ENCODE results near the gene INS. TPM values are rescaled to one million over a fixed set of nuclear protein-coding genes. Genes with fewer than 3 reads are reported as not detected.
"Not testable (repeated sequence)": the region's sequence is repeated elsewhere in the genome, so short reads cannot be mapped to it uniquely, and the experiment has no call there.

Gene INS
- total and polyA plus RNA-seq, 2 donors (not counting 1 experiment from before 2014, with no cell fraction given): not detected

- H2AFZ ChIP-seq (ENCODE audit: insufficient read depth, low read depth, low read length, poor library complexity, severe bottlenecking): no peak overlapping the region
- no peaks in the 10 kb centered on the region for H3K9me3 Mint-ChIP-seq (ENCODE audit: insufficient read depth)
- H4K20me1 ChIP-seq (ENCODE audit: control insufficient read depth, insufficient read depth, low read length, poor library complexity, severe bottlenecking): no peaks in the 10 kb centered on the region
- H3K27me3 Mint-ChIP-seq: peaks cover 3% of the 10 kb centered on the region
- no peaks in the 10 kb centered on the region for H3K27me3 ChIP-seq (replicated peaks in 1 of 4; ENCODE audit: control extremely low read depth in 1 of 4, control insufficient read depth in 3 of 4, insufficient read depth in 4 of 4, low read length in 3 of 4)
- ChIA-PET CTCF (interaction anchor here (1.5 kb wide), 1 partner anchor 241 kb away, joined by 3 read pairs; no protein-coding TSS in a partner anchor), POLR2A (no interaction called here)
- no peak for ATAC-seq (ENCODE audit: low read depth)
- H3K27ac Mint-ChIP-seq: no peak overlapping the region
- TF ChIP-seq, protein P1, sequence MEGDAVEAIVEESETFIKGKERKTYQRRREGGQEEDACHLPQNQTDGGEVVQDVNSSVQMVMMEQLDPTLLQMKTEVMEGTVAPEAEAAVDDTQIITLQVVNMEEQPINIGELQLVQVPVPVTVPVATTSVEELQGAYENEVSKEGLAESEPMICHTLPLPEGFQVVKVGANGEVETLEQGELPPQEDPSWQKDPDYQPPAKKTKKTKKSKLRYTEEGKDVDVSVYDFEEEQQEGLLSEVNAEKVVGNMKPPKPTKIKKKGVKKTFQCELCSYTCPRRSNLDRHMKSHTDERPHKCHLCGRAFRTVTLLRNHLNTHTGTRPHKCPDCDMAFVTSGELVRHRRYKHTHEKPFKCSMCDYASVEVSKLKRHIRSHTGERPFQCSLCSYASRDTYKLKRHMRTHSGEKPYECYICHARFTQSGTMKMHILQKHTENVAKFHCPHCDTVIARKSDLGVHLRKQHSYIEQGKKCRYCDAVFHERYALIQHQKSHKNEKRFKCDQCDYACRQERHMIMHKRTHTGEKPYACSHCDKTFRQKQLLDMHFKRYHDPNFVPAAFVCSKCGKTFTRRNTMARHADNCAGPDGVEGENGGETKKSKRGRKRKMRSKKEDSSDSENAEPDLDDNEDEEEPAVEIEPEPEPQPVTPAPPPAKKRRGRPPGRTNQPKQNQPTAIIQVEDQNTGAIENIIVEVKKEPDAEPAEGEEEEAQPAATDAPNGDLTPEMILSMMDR (IDR thresholded peaks at IDR 0.05): no peak
- no peak for TF ChIP-seq EZH2 (IDR thresholded peaks at IDR 0.05; ENCODE audit: borderline replicate concordance, insufficient read depth, low read depth, low read length, poor library complexity, severe bottlenecking)
- 86% methylated on average over 10 of the region's 10 CpGs for WGBS (ENCODE audit: insufficient coverage)
- H3K4me3 ChIP-seq (ENCODE audit: control extremely low read depth in 1 of 5, extremely low read depth in 1 of 5, insufficient read depth in 1 of 5, low read depth in 2 of 5, low read length in 4 of 5): no peak overlapping the region
- H3K4me1 Mint-ChIP-seq: no peaks in the 10 kb centered on the region
- no peak overlapping the region for H3K27ac ChIP-seq (ENCODE audit: low read length in 2 of 2)
- no peak for DNase-seq
- H3K9ac ChIP-seq (ENCODE audit: low read length): no peak overlapping the region
- no peaks in the 10 kb centered on the region for H3K4me1 ChIP-seq (ENCODE audit: control insufficient read depth in 2 of 2, insufficient read depth in 2 of 2, low read length in 2 of 2)
- intact Hi-C loops (cut with micrococcal nuclease): no loop called here
- H3K79me2 ChIP-seq (ENCODE audit: control insufficient read depth, insufficient read depth, low read length): no peaks in the 10 kb centered on the region
- peaks cover 0 to 3% (median 0%) of the 10 kb centered on the region in 3 donors for H3K9me3 ChIP-seq (ENCODE audit: control extremely low read depth in 1 of 3, control insufficient read depth in 2 of 3, insufficient read depth in 1 of 3, low read length in 2 of 3)
- H3K4me2 ChIP-seq (replicated peaks; ENCODE audit: low read depth, low read length, poor library complexity, severe bottlenecking): no peak overlapping the region
- no peak overlapping the region for H3K4me3 Mint-ChIP-seq
- no peaks in the 10 kb centered on the region for H3K36me3 ChIP-seq (replicated peaks in 1 of 2; ENCODE audit: control extremely low read depth in 1 of 2, control insufficient read depth in 1 of 2, extremely low read depth in 1 of 2, insufficient read depth in 2 of 2, low read length in 1 of 2)
Observed at GRCh38 chr11:2179516-2179915, 18.5 kb upstream of the INS start.

- no peak for DNase-seq
- TF ChIP-seq, protein P1 (IDR thresholded peaks at IDR 0.05): no peak
- TF ChIP-seq EZH2 (IDR thresholded peaks at IDR 0.05; ENCODE audit: borderline replicate concordance, insufficient read depth, low read depth, low read length, poor library complexity, severe bottlenecking): no peak
- Histone ChIP-seq H3K27ac (ENCODE audit: low read length in 2 of 2) (no peak overlapping the region), H3K79me2 (ENCODE audit: control insufficient read depth, insufficient read depth, low read length) (no peaks in the 10 kb centered on the region), H2AFZ (ENCODE audit: insufficient read depth, low read depth, low read length, poor library complexity, severe bottlenecking) (no peak overlapping the region), H3K9ac (ENCODE audit: low read length) (no peak overlapping the region), H3K4me1 (ENCODE audit: control insufficient read depth in 2 of 2, insufficient read depth in 2 of 2, low read length in 2 of 2) (no peaks in the 10 kb centered on the region), H3K36me3 (replicated peaks in 1 of 2; ENCODE audit: control extremely low read depth in 1 of 2, control insufficient read depth in 1 of 2, extremely low read depth in 1 of 2, insufficient read depth in 2 of 2, low read length in 1 of 2) (no peaks in the 10 kb centered on the region), H3K4me3 (ENCODE audit: control extremely low read depth in 1 of 5, extremely low read depth in 1 of 5, insufficient read depth in 1 of 5, low read depth in 2 of 5, low read length in 4 of 5) (no peak overlapping the region), H3K9me3 (ENCODE audit: control extremely low read depth in 1 of 3, control insufficient read depth in 2 of 3, insufficient read depth in 1 of 3, low read length in 2 of 3) (peaks cover 0 to 3% (median 0%) of the 10 kb centered on the region in 3 donors), H3K4me2 (replicated peaks; ENCODE audit: low read depth, low read length, poor library complexity, severe bottlenecking) (no peak overlapping the region), H3K27me3 (replicated peaks in 1 of 4; ENCODE audit: control extremely low read depth in 1 of 4, control insufficient read depth in 3 of 4, insufficient read depth in 4 of 4, low read length in 3 of 4) (no peaks in the 10 kb centered on the region), H4K20me1 (ENCODE audit: control insufficient read depth, insufficient read depth, low read length, poor library complexity, severe bottlenecking) (no peaks in the 10 kb centered on the region)
- POLR2A ChIA-PET: no interaction called here
- 66% methylated on average over 15 of the region's 16 CpGs for WGBS (ENCODE audit: insufficient coverage)
- Mint-ChIP-seq H3K4me3 (no peak overlapping the region), H3K9me3 (ENCODE audit: insufficient read depth) (no peaks in the 10 kb centered on the region), H3K4me1 (no peaks in the 10 kb centered on the region), H3K27ac (no peak overlapping the region), H3K27me3 (peaks cover 3% of the 10 kb centered on the region)
- no peak for ATAC-seq (ENCODE audit: low read depth)
- CTCF ChIA-PET: interaction anchor here (1.5 kb wide), 1 partner anchor 242 kb away, joined by 3 read pairs; no protein-coding TSS in a partner anchor
- intact Hi-C loops (cut with micrococcal nuclease): no loop called here
Observed at GRCh38 chr11:2178906-2179494, 18.0 kb upstream of the INS start.

DNA sequence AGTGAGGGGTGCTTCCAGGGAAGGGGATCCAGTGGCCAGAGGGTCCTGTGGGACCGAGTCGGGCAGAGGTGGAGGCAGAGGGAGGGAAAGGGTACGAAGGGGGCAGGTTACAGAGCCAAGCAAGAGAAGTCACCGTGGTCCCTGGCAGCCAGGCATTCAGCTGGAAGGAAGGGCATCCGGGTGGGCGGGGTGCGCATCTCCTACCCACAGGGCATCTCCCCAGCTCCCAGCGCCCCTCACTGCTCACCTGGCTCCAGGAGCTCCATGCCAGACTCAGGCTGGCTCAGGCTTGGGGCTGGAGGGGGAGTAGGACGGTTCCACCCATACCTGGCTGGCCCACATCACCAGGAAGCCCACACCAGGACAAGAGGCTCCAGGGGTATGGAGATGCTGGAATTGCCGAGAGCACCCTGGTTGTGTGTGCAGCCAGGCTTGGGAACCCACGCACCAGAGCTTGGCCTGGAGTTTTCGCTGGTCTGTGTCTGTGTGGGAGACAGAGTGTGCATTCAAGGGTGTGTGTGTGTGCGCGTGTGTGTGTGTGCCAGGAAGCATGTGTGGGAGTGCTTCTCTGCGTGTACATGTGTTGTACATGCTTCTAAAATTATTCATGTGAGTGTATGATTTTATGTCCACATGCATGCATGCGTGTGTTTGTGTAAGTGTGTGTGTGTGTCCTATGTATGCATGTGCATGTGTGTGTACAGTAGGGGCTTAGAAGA is 17.2 kb upstream of the INS start:
- CTCF ChIA-PET: interaction anchor here (1.5 kb wide), 1 partner anchor 243 kb away, joined by 3 read pairs; no protein-coding TSS in a partner anchor
- 76% methylated on average over 10 of the region's 16 CpGs for WGBS (ENCODE audit: insufficient coverage)
- H3K4me2 ChIP-seq (replicated peaks; ENCODE audit: low read depth, low read length, poor library complexity, severe bottlenecking): not testable (repeated sequence)

More for the DNA sequence above, 17.2 kb upstream of the INS start:
- H3K27me3 ChIP-seq (replicated peaks in 1 of 4; ENCODE audit: control extremely low read depth in 1 of 4, control insufficient read depth in 3 of 4, insufficient read depth in 4 of 4, low read length in 3 of 4); H3K9me3 ChIP-seq (ENCODE audit: control extremely low read depth in 1 of 3, control insufficient read depth in 2 of 3, insufficient read depth in 1 of 3, low read length in 2 of 3); H3K9ac ChIP-seq (ENCODE audit: low read length); H3K4me1 Mint-ChIP-seq; H3K27ac ChIP-seq (ENCODE audit: low read length in 2 of 2); H3K9me3 Mint-ChIP-seq (ENCODE audit: insufficient read depth); H3K27me3 Mint-ChIP-seq; DNase-seq; H3K79me2 ChIP-seq (ENCODE audit: control insufficient read depth, insufficient read depth, low read length); H2AFZ ChIP-seq (ENCODE audit: insufficient read depth, low read depth, low read length, poor library complexity, severe bottlenecking); H3K27ac Mint-ChIP-seq; H3K4me1 ChIP-seq (ENCODE audit: control insufficient read depth in 2 of 2, insufficient read depth in 2 of 2, low read length in 2 of 2); POLR2A ChIA-PET; H3K4me3 ChIP-seq (ENCODE audit: control extremely low read depth in 1 of 5, extremely low read depth in 1 of 5, insufficient read depth in 1 of 5, low read depth in 2 of 5, low read length in 4 of 5); ATAC-seq (ENCODE audit: low read depth); H4K20me1 ChIP-seq (ENCODE audit: control insufficient read depth, insufficient read depth, low read length, poor library complexity, severe bottlenecking); intact Hi-C loops (cut with micrococcal nuclease); H3K36me3 ChIP-seq (replicated peaks in 1 of 2; ENCODE audit: control extremely low read depth in 1 of 2, control insufficient read depth in 1 of 2, extremely low read depth in 1 of 2, insufficient read depth in 2 of 2, low read length in 1 of 2); H3K4me3 Mint-ChIP-seq: not testable (repeated sequence)
